ENCODE data around the gene GJD4. TPM values are rescaled to one million over a fixed set of nuclear protein-coding genes. Genes with fewer than 3 reads are reported as not detected.
A peak's percentile ranks its signal among the peaks of the same experiment; 100 is the strongest.

GJD4 gene
- total and polyA plus RNA-seq, 3 experiments from 2014 or later, result not detected

DNA sequence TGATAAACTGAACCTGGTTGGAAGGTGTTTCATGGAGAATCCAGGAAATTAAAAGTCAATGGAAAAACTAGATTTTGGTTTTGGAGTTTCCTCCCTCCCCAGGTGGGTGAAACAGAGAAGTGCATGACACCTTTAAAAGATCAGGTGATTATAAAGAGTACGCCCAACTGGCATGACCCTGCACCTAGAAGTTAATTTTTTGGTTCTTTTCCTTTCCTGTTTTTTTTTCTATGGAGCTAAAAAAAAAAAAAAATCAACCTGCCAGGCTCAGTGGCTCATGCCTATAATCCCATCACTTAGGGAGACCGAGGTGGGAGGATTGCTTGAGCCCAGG lies 7.9 kb downstream of the GJD4 start:
- Mint-ChIP-seq H3K9me3 (peaks cover 0 to 10% (median 6%) of the 10 kb centered on the region in 5 donors), H3K27ac (no peak overlapping the region), H3K27me3 (peaks cover 25 to 54% of the 10 kb centered on the region in 2 donors), H3K4me1 (peaks cover 0 to 2% (median 0%) of the 10 kb centered on the region in 3 donors), H3K36me3 (no peaks in the 10 kb centered on the region), H3K4me3 (no peak overlapping the region)
- DNase-seq, result no peak
- POLR2A ChIA-PET, result no interaction called here
- H3K36me3 ChIP-seq (ENCODE audit: insufficient read depth, low read length), result no peaks in the 10 kb centered on the region
- H3K4me1 ChIP-seq (ENCODE audit: insufficient read depth, low read length), result no peaks in the 10 kb centered on the region
- no peaks in the 10 kb centered on the region for H3K27me3 ChIP-seq (ENCODE audit: insufficient read depth, low read length, poor library complexity, severe bottlenecking)
- H3K27ac ChIP-seq (ENCODE audit: low read depth, low read length), result no peak overlapping the region
- CTCF ChIA-PET, result no interaction called here
- H3K9me3 ChIP-seq (ENCODE audit: low read length), result no peaks in the 10 kb centered on the region
- no peak overlapping the region for H3K4me3 ChIP-seq (ENCODE audit: low read length)

DNA sequence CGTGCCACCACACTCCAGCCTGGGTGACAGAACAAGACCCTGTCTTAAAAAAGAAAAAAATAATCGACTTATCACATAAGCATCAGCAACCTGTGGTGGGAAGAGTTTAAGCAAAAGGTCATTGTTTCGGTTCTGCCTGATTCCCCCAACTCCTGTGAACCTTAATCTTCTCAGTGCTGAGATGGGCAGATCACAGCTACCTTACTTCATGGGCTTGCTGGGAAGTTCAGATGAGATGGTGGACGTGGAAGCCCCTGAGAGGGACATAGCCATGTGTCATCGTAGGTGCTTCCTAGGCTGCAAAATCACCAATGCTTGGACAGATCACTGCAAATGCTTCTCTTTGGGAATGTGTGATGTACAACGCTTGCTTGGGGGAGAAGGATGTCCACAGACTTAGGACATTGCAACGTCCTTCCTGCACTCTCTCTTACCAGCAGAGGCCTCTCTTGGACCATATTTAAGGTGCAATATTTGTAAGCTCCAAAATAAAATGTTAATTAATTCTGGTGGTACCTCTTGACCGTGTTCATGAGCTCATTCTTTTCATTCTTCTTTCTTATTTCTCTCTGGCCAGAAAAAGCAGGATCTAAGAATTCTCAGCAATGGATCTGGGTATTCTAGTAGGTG lies 8.6 kb downstream of the GJD4 start:
- no peak overlapping the region for H3K4me3 Mint-ChIP-seq
- H3K27ac Mint-ChIP-seq, result no peak overlapping the region
- peaks cover 23 to 54% of the 10 kb centered on the region in 2 donors for H3K27me3 Mint-ChIP-seq
- Histone ChIP-seq H3K27me3 (ENCODE audit: insufficient read depth, low read length, poor library complexity, severe bottlenecking) (no peaks in the 10 kb centered on the region), H3K4me1 (ENCODE audit: insufficient read depth, low read length) (no peaks in the 10 kb centered on the region), H3K36me3 (ENCODE audit: insufficient read depth, low read length) (no peaks in the 10 kb centered on the region), H3K9me3 (ENCODE audit: low read length) (no peaks in the 10 kb centered on the region), H3K4me3 (ENCODE audit: low read length) (no peak overlapping the region), H3K27ac (ENCODE audit: low read depth, low read length) (no peak overlapping the region)
- H3K4me1 Mint-ChIP-seq, result peaks cover 0 to 2% (median 0%) of the 10 kb centered on the region in 3 donors
- no peaks in the 10 kb centered on the region for H3K36me3 Mint-ChIP-seq
- ChIA-PET CTCF (interaction anchor here (1.1 to 1.4 kb wide), 2 partner anchors 9 to 22 kb away, joined by 3 to 4 read pairs; no protein-coding TSS in a partner anchor), POLR2A (no interaction called here)
- H3K9me3 Mint-ChIP-seq, result peaks cover 1 to 10% (median 6%) of the 10 kb centered on the region in 5 donors
- DNase-seq, result no peak

DNA sequence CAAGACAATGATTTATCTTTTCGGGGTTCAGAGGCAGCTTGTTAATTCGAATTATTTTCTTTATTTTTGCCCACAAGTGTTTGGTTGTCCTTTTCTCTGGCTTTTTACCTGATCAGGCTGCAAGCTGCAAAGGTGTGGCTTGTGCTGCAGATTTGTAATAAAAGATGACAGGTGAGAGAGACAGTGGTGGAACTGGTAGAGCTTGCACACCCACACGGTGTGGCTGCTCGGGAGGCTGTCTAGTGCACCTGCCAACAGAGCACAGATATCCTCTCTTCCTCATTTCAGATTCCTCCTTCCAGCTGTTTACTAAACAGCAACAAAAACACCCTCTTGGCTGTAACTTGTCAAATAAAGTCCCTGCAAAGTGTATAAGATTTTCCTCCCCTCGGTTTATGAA lies 9.2 kb downstream of the GJD4 start:
- Mint-ChIP-seq H3K4me1 (no peaks in the 10 kb centered on the region), H3K4me3 (no peak overlapping the region), H3K9me3 (peaks cover 6 to 14% (median 7%) of the 10 kb centered on the region in 5 donors), H3K27ac (no peak overlapping the region), H3K36me3 (no peaks in the 10 kb centered on the region), H3K27me3 (peaks cover 17 to 50% of the 10 kb centered on the region in 2 donors)
- ChIA-PET POLR2A (no interaction called here), CTCF (interaction anchor here (1.1 to 1.4 kb wide), 2 partner anchors 9 to 21 kb away, joined by 3 to 4 read pairs; no protein-coding TSS in a partner anchor)
- no peak overlapping the region for H3K27ac ChIP-seq (ENCODE audit: low read depth, low read length)
- H3K4me1 ChIP-seq (ENCODE audit: insufficient read depth, low read length), result no peaks in the 10 kb centered on the region
- no peak for DNase-seq
- H3K27me3 ChIP-seq (ENCODE audit: insufficient read depth, low read length, poor library complexity, severe bottlenecking), result no peaks in the 10 kb centered on the region
- no peaks in the 10 kb centered on the region for H3K36me3 ChIP-seq (ENCODE audit: insufficient read depth, low read length)
- no peak overlapping the region for H3K4me3 ChIP-seq (ENCODE audit: low read length)
- no peaks in the 10 kb centered on the region for H3K9me3 ChIP-seq (ENCODE audit: low read length)

DNA sequence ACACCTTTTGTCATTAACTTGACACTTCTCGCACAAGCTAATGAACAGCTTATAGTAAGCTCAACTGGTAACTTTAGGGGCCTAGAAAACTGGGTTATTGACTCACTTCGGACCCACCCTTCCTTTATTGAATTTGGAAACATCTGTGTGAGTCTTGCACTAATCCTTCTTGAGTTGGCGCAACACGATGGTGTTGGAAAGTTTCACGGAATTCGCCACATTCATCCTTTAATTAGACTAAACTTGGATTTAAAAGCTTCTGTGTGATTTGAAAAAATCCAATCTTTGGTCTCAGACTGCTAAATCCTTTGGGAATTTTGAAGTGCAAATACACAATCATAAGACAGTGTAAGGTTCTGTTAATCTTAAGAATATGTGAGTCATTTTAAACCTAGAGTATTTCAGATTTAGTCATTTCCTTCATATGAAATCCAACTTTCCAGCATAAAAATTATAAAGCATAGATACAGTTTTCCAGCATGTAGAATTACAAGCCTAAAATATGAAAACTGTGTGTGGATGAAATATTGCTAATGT lies 21.9 kb downstream of the GJD4 start:
- H3K27me3 Mint-ChIP-seq, result peaks cover 4 to 37% of the 10 kb centered on the region in 2 donors

DNA sequence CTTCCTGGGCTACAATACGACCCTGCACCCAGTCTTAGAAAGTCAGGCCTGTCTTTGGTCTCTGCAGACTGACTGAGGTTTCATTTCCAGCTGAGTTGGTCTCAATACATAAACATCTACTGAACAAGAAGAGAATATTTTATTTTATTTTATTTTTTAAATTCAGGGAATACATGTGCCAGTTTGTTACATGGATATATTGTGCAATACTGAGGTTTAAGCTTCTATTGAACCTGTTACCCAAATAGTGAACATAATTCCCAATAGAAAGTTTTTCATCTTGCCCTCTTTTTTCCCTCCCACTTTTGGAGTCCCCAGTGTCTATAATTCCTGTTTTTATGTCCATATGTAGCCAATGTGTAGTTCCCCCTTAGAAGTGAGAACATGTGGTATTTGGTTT lies 26.3 kb downstream of the GJD4 start:
- H3K27me3 Mint-ChIP-seq, result peaks cover 8 to 37% of the 10 kb centered on the region in 2 donors
- no peak for DNase-seq
- H3K4me1 Mint-ChIP-seq, result peaks cover 0 to 5% (median 3%) of the 10 kb centered on the region in 3 donors
- no peaks in the 10 kb centered on the region for H3K36me3 Mint-ChIP-seq
- H3K4me3 Mint-ChIP-seq, result no peak overlapping the region
- H3K9me3 Mint-ChIP-seq, result no peaks in the 10 kb centered on the region
- H3K27ac Mint-ChIP-seq, result no peak overlapping the region
- H3K4me1 ChIP-seq (ENCODE audit: insufficient read depth, low read length), result no peaks in the 10 kb centered on the region
- no peaks in the 10 kb centered on the region for H3K36me3 ChIP-seq (ENCODE audit: insufficient read depth, low read length)
- H3K9me3 ChIP-seq (ENCODE audit: low read length), result no peaks in the 10 kb centered on the region
- H3K4me3 ChIP-seq (ENCODE audit: low read length), result no peak overlapping the region
- POLR2A ChIA-PET, result no interaction called here
- H3K27ac ChIP-seq (ENCODE audit: low read depth, low read length), result no peak overlapping the region
- CTCF ChIA-PET, result no interaction called here
- peaks cover 5% of the 10 kb centered on the region for H3K27me3 ChIP-seq (ENCODE audit: insufficient read depth, low read length, poor library complexity, severe bottlenecking)

More for the DNA sequence above, 21.9 kb downstream of the GJD4 start:
- no peak overlapping the region for H3K4me3 ChIP-seq (ENCODE audit: low read length)
- no peak overlapping the region for H3K4me3 Mint-ChIP-seq
- ChIA-PET POLR2A (no interaction called here), CTCF (no interaction called here)
- H3K36me3 ChIP-seq (ENCODE audit: insufficient read depth, low read length), result no peaks in the 10 kb centered on the region
- H3K9me3 Mint-ChIP-seq, result peaks cover 0 to 3% (median 0%) of the 10 kb centered on the region in 5 donors
- H3K9me3 ChIP-seq (ENCODE audit: low read length), result no peaks in the 10 kb centered on the region
- no peak overlapping the region for H3K27ac ChIP-seq (ENCODE audit: low read depth, low read length)
- no peaks in the 10 kb centered on the region for H3K4me1 Mint-ChIP-seq
- H3K4me1 ChIP-seq (ENCODE audit: insufficient read depth, low read length), result no peaks in the 10 kb centered on the region
- H3K36me3 Mint-ChIP-seq, result no peaks in the 10 kb centered on the region
- H3K27me3 ChIP-seq (ENCODE audit: insufficient read depth, low read length, poor library complexity, severe bottlenecking), result no peaks in the 10 kb centered on the region
- no peak for DNase-seq
- H3K27ac Mint-ChIP-seq, result no peak overlapping the region

DNA sequence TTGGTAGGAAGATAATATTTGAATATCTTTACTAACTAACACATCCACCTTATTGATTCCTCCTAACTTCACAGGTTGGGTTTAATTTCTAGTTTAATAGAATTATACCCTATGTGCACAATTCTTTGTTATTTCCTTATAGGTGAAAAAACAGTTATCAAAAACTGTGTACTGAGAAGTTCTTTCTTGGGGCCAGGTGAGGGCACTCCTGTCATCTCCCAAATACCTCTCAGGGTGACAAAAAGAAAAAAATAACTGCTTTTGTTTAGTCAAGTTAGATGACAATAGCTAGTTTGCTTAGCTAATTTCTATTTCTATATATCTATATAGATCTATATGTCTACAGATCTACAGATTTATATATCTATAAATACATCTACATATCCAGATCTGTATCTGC lies 26.9 kb downstream of the GJD4 start:
- no peaks in the 10 kb centered on the region for H3K4me1 ChIP-seq (ENCODE audit: insufficient read depth, low read length)
- H3K27me3 ChIP-seq (ENCODE audit: insufficient read depth, low read length, poor library complexity, severe bottlenecking), result peaks cover 5% of the 10 kb centered on the region
- H3K4me1 Mint-ChIP-seq, result peaks cover 0 to 8% (median 6%) of the 10 kb centered on the region in 3 donors
- no peak overlapping the region for H3K4me3 ChIP-seq (ENCODE audit: low read length)
- H3K27me3 Mint-ChIP-seq, result peaks cover 12 to 40% of the 10 kb centered on the region in 2 donors
- H3K27ac Mint-ChIP-seq, result no peak overlapping the region
- no peaks in the 10 kb centered on the region for H3K36me3 Mint-ChIP-seq
- no peaks in the 10 kb centered on the region for H3K36me3 ChIP-seq (ENCODE audit: insufficient read depth, low read length)
- POLR2A ChIA-PET, result no interaction called here
- no peaks in the 10 kb centered on the region for H3K9me3 ChIP-seq (ENCODE audit: low read length)
- DNase-seq, result no peak
- H3K27ac ChIP-seq (ENCODE audit: low read depth, low read length), result no peak overlapping the region
- CTCF ChIA-PET, result no interaction called here
- H3K4me3 Mint-ChIP-seq, result no peak overlapping the region
- no peaks in the 10 kb centered on the region for H3K9me3 Mint-ChIP-seq

DNA sequence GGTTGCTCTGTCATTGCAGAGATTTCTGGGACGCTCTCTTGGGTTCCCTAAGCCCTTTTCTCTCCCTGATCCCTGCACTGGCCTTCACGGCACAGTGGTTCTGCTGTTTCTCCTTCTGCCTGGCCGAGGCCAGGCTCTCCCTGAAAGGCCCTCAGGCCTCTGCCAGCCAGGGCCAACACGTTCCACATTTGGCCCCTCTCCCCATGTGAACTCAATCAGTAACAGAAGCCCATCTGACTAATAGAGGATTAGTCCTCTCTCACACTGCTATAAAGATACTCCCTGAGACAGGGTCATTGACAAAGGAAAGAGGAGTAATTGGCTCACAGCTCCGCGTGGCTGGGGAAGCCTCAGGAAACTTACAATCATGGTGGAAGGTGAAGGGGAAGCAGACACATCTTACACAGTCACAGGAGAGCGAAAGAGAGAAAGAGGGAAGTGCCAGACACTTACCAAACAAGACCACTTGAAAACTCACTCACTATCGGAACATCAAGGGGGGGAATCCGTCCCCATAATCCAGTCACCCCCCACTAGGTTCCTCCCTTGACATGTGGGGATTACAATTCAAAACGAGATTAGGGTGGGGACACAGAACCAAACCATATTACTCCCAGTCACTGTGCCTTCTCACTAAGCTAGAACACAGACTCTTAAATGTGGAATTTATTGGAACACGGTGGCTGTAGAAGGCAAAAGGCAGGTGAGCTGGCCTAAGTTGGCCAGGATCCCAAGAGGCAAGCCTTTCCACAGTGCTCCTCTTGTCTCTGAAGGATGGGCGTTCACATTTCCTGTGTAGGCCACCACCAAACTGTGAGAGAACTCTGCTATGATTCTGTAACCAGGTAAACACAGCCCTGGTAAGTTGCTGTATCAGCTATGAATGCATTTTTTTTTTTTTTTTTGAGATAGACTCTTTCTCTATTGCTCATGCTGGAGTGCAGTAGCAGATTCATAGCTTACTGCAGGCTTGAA lies 28.2 kb downstream of the GJD4 start:
- Histone ChIP-seq H3K4me1 (ENCODE audit: insufficient read depth, low read length) (no peaks in the 10 kb centered on the region), H3K27ac (ENCODE audit: low read depth, low read length) (no peak overlapping the region), H3K9me3 (ENCODE audit: low read length) (no peaks in the 10 kb centered on the region), H3K36me3 (ENCODE audit: insufficient read depth, low read length) (no peaks in the 10 kb centered on the region), H3K27me3 (ENCODE audit: insufficient read depth, low read length, poor library complexity, severe bottlenecking) (peaks cover 5% of the 10 kb centered on the region), H3K4me3 (ENCODE audit: low read length) (no peak overlapping the region)
- no peaks in the 10 kb centered on the region for H3K36me3 Mint-ChIP-seq
- H3K27ac Mint-ChIP-seq, result no peak overlapping the region
- H3K4me1 Mint-ChIP-seq, result peaks cover 3 to 12% (median 6%) of the 10 kb centered on the region in 3 donors
- peaks cover 15 to 46% of the 10 kb centered on the region in 2 donors for H3K27me3 Mint-ChIP-seq
- no peaks in the 10 kb centered on the region for H3K9me3 Mint-ChIP-seq
- H3K4me3 Mint-ChIP-seq, result no peak overlapping the region
- DNase-seq, result no peak
- CTCF ChIA-PET, result no interaction called here
- POLR2A ChIA-PET, result no interaction called here

DNA sequence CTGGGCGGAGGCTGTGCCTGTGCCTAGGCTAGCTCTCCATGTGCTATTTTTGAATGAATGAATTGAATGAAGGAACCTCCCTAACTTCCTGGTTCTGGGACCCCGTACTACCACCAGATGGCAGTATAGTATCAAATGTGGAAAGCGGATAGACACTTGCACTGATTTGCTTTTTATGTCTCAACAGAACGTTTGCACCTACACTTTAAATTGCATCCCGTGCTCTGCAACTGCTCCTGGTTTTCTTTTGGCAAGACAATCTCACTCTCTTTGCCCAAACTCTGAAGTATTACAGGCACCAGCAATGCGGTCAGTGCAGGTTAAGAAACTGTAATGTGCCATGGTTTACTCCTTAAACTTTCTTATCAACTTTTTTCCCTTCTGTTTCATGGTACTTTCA lies 30.4 kb downstream of the GJD4 start:
- POLR2A ChIA-PET, result no interaction called here
- Mint-ChIP-seq H3K4me1 (peaks cover 9 to 16% (median 11%) of the 10 kb centered on the region in 3 donors), H3K9me3 (no peaks in the 10 kb centered on the region), H3K27ac (no peak overlapping the region), H3K36me3 (no peaks in the 10 kb centered on the region), H3K4me3 (no peak overlapping the region), H3K27me3 (peaks cover 21 to 49% of the 10 kb centered on the region in 2 donors)
- Histone ChIP-seq H3K36me3 (ENCODE audit: insufficient read depth, low read length) (no peaks in the 10 kb centered on the region), H3K9me3 (ENCODE audit: low read length) (no peaks in the 10 kb centered on the region), H3K27me3 (ENCODE audit: insufficient read depth, low read length, poor library complexity, severe bottlenecking) (peaks cover 10% of the 10 kb centered on the region), H3K27ac (ENCODE audit: low read depth, low read length) (no peak overlapping the region), H3K4me3 (ENCODE audit: low read length) (no peak overlapping the region), H3K4me1 (ENCODE audit: insufficient read depth, low read length) (no peaks in the 10 kb centered on the region)
- CTCF ChIA-PET, result interaction anchor here (1.4 to 1.8 kb wide), 2 partner anchors 9 to 21 kb away, joined by 4 to 7 read pairs; no protein-coding TSS in a partner anchor
- peak in 3 of 5 donors; percentile 13 to 56 (median 46) for DNase-seq
